ENCODE results near the gene GHR.
"Not testable (repeated sequence)": the region's sequence is repeated elsewhere in the genome, so short reads cannot be mapped to it uniquely, and the experiment has no call there.

GHR gene

GRCh38 chr5:42715785-42716184, 292.5 kb downstream of the GHR start:
- DNase-seq (ENCODE audit: low read depth, low spot score) = no peak

- DNase-seq (ENCODE audit: low read depth, low spot score) = no peak
Measured at GRCh38 chr5:42718591-42718990, 295.4 kb downstream of the GHR start.

DNA sequence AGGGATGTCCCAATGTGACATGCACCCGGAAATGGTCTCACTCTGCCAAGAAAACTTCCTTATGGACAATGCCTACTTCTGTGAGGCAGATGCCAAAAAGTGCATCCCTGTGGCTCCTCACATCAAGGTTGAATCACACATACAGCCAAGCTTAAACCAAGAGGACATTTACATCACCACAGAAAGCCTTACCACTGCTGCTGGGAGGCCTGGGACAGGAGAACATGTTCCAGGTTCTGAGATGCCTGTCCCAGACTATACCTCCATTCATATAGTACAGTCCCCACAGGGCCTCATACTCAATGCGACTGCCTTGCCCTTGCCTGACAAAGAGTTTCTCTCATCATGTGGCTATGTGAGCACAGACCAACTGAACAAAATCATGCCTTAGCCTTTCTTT, 295.8 kb downstream of the GHR start:
- no peak for DNase-seq (ENCODE audit: low read depth, low spot score)

- no peak for DNase-seq (ENCODE audit: low read depth, low spot score)
Measured at GRCh38 chr5:42720251-42720650, 297.0 kb downstream of the GHR start.

DNA sequence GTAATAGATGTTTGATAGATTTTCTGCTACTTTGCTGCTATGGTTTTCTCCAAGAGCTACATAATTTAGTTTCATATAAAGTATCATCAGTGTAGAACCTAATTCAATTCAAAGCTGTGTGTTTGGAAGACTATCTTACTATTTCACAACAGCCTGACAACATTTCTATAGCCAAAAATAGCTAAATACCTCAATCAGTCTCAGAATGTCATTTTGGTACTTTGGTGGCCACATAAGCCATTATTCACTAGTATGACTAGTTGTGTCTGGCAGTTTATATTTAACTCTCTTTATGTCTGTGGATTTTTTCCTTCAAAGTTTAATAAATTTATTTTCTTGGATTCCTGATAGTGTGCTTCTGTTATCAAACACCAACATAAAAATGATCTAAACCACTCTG, 298.2 kb downstream of the GHR start:
- DNase-seq (ENCODE audit: low read depth, low spot score) = no peak

GRCh38 chr5:42734531-42735058, 311.4 kb downstream of the GHR start:
- not testable (repeated sequence) for DNase-seq (ENCODE audit: low read depth, low spot score)

DNA sequence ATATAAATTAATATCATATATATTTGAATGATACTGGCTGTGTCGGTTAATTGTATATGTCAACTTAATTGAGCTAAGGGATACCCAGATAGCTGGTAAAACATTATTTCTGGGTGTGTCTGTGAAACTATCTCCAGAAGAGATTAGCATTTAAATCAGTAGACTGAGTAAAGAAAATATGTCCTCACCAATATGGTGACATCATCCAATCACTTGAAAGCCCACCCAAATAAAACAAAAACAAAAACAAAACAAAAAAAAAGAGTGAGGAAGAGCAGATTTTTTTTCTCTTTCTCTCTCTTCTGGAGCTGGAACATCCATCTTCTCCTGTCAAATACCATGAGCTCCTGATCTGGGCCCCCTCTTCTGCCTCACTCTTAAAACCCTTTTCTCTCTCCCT, 317.7 kb downstream of the GHR start:
- no peak for DNase-seq (ENCODE audit: low read depth, low spot score)

GRCh38 chr5:42745426-42745825, 322.2 kb downstream of the GHR start:
- DNase-seq (ENCODE audit: low read depth, low spot score) = no peak

- no peak for DNase-seq (ENCODE audit: low read depth, low spot score)
Measured at GRCh38 chr5:42745856-42746255, 322.6 kb downstream of the GHR start.

- no peak for DNase-seq (ENCODE audit: low read depth, low spot score)
Measured at GRCh38 chr5:42749020-42749419, 325.8 kb downstream of the GHR start.

DNA sequence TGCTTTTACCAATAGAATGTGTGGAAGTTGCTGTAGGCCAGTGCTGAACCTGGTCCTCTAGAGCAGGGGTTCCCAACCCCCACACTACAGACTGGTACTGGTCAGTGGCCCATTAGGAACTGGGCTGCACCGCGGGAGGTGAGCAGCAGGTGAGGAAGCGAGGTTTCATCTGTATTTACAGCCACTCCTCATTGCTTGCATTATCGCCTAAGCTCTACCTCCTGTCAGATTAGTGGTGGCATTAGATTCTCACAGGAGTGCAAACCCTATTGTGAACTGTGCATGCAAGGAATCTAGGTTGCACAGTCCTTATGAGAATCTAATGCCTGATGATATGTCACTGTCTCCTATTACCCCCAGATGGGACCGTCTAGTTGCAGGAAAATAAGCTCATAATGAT, 327.3 kb downstream of the GHR start:
- DNase-seq (ENCODE audit: low read depth, low spot score) = no peak

GRCh38 chr5:42751044-42751443, 327.8 kb downstream of the GHR start:
- no peak for DNase-seq (ENCODE audit: low read depth, low spot score)

DNA sequence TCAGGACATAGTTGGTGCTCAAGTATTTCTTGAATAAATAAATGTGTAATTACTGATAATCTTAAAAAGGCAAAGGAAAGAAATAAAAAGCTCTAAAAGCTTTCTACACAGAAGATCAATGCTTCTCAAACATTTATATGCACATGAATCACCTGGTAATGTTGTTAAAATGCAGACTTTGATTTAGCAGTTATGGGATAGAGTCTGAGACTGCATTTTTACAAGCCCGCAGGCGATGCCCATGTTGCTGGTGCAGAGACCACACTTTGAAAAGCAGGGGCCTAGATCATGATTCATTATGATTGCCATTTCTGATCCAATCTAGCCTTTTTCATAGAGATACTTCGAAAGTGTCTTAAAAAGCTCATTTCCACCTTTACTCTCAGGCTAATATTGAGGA, 329.9 kb downstream of the GHR start:
- DNase-seq (ENCODE audit: low read depth, low spot score) = no peak

- DNase-seq (ENCODE audit: low read depth, low spot score) = no peak
Measured at GRCh38 chr5:42756606-42757601, 333.7 kb downstream of the GHR start, which contains the start of gene CCDC152. CCDC152 (plus strand) TSS chr5:42756818; CDS start chr5:42759122, 2,304 bp downstream.

- no peak for DNase-seq (ENCODE audit: low read depth, low spot score)
Measured at GRCh38 chr5:42759456-42759855, 336.2 kb downstream of the GHR start.

DNA sequence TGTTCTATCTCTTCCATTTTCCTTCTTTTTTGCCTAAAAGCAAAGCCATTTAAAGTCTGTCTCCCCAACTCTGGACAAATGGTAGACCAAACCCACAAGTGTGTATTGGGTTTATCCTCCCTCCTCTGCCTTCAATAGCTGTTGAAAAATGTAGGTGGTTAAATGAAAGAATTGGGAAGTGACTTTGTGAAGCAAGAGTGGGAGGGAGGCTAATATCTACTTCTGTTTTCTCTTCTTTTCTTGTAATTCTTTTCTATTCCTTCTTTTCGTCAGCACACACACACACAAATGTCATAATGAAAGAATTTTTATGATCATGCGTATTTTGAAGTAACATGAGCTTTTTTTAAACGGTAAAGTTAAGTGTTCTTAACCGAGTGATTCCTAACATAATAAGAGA, 337.2 kb downstream of the GHR start:
- DNase-seq (ENCODE audit: low read depth, low spot score) = no peak

DNA sequence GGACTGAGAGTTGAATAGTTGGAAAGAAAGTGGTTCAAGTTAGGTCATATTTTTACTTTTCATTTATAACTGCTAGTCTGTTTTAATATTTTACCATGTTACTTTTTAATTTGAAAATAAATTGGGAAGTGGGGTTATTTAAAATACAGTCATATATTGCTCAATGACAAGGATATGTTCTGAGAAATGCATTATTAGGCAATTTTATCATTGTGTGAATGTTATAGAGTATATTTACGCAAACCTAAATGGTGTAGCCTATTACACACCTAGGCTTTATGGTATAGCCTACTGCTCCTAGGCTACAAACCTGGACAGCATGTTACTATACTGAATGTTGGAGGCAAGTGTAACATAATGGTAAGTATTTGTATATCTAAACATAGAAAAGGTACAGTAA, 338.6 kb downstream of the GHR start:
- no peak for DNase-seq (ENCODE audit: low read depth, low spot score)

DNA sequence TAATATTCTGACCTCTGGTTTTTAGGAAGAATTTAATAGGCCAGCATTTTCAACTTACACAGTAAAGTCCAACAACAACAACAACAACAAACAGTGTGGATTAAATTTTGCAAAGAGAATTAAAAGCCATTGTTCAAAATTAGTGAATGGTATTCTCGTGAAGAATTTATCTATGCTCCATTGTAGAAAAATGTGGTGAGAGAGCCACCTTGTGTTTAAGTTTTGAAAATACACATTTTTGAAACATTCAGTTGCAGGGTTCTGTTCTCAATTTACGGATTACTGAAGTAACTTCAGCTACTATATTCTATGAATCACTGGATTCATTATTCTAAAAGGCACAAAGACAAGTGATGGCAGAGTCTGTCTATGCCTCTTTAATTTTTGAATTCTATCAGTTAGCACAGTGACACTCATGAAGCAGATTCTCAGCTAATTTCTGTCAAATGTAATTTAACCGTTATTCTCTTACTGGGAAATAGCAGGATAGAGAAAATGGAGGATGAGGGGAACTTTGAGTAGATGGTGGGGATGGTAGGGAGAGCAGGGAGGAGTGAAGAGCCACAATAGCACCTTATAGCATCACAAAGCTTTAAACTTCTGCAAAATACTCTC, 344.4 kb downstream of the GHR start:
- DNase-seq (ENCODE audit: low read depth, low spot score) = no peak

GRCh38 chr5:42768106-42768504, 344.9 kb downstream of the GHR start:
- no peak for DNase-seq (ENCODE audit: low read depth, low spot score)

DNA sequence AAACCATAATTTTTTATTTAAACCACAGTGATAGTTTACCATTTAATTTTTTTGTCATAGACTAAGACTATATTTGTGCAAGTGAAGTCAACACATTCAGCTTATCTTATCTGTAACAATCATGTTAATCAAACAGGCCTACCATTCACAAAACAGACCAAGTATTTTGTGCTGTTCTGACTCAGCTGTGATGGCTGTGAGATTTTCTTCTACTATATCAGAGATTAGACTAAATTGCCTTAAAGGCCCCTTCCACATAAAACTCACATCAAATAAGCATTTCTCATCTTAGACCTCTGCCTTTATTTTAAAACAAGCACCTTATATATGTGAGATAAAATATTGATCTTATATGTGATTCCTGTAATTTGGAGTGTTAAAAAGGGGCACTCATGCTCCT, 346.8 kb downstream of the GHR start:
- no peak for DNase-seq (ENCODE audit: low read depth, low spot score)
